ENCODE measurements around the gene CTU2. TPM values are rescaled to one million over a fixed set of nuclear protein-coding genes. Genes with fewer than 3 reads are reported as not detected.

Gene CTU2
- polyA plus RNA-seq, 5 donors: 7.9 to 19.2 (median 13.4) TPM

DNA sequence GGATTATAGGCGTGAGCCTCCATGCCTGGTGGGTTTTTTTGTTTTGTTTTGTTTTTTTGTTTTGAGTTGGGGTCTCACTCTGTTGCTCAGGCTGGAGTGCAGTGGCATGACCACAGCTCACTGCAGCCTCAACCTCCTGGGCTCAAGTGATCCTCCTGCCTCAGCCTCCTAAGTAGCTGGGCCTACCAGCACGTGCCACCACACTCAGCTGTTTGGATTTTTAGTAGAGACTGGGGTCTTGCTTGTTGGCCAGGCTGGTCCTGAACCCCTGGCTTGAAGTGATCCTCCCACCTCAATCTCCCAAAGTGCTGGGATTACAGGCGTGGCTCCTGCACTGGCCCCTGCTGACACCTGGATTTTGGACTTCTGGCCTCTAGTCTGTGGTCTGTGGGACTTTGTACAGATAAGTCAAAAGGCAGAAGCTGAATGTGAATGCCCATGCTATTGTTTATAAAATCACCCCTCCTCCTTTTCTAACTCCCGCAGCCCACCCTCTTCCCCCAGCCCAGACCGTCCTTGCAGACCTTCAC is 25.7 kb upstream of the CTU2 start:
- DNase-seq: no peak

GRCh38 chr16:88681084-88681680 is 25.1 kb upstream of the CTU2 start:
- DNase-seq: no peak

- DNase-seq: no peak
These were observed 24.4 kb upstream of the CTU2 start for GRCh38 chr16:88681709-88682451.

DNA sequence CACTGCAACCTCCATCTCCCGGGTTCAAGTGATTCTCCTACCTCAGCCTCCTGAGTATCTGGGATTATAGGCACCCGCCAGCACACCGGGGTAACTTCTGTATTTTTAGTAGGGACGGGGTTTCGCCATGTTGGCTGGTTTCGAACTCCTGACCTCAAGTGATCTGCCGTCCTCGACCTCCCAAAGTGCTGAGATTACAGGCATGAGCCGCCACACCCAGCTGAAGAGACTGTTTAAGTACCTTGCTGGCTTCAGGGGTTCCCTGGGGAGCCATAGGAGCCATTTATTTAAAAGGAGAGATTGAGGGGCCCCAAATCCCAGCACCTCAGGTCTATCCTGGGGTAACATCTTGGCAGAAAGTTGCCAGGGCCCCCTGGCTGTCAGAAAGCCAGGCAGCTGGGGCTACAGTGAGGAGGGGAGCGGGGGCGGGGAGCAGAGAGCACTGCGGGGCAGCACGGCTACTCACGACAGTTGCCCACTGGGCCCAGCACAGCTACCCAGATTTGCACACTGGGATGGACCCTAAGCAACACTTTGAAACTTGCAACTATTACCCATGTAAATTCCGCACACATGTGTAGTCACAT is 21.6 kb upstream of the CTU2 start:
- no peak for DNase-seq

DNA sequence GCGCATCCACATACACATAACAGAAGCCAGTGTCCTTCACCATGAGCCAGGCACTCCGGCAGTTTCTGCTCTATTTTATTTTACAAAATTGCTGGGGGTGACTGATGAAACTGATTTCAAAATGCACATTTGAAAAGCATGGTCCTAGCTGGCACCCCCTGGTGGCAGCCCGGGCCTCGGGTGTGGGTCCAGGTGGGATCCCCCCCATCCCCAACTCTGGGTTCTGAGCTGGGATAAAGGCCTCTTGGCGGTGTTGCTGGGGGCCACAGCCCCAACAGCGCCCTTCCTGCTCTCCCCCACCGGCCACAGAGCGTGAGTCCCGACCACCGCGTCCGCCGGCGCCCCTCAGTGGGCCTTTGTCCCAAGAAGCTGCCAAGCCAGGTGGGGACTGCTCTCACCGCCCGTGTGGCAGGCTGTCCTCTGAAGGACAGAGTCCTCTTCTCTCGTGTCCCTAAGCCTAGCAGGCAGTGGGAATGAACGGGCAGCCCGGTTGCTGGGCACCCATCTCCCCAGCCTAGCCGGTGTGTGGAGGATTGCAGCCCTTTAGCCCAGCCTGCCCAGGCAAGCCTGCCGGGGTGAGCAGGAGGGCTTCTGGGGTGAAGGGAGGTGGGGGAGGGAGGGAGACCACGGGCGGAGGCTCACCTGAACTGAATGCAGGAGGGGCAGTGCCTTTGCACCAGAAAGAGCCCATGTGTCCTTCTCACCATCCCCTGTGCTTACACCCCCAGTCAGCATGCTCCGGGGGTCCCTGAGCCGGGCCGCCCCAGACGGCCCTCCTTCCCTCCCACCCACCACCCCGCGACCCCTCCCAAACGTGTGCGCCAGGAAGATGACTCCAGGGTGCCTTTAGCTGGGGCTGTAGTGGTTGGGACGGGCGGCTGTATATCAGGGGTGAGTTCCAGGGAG is 20.9 kb upstream of the CTU2 start:
- no peak for DNase-seq

GRCh38 chr16:88686062-88686438 is 20.3 kb upstream of the CTU2 start:
- no peak for DNase-seq

GRCh38 chr16:88686439-88687253 is 19.7 kb upstream of the CTU2 start, which contains the start of gene SNAI3:
SNAI3 (minus strand) TSS chr16:88686507; CDS start chr16:88686406, 101 bp downstream.
- peak in 1 of 2 donors; percentile 53 for DNase-seq

GRCh38 chr16:88687254-88687576 is 19.1 kb upstream of the CTU2 start:
- DNase-seq: no peak

DNA sequence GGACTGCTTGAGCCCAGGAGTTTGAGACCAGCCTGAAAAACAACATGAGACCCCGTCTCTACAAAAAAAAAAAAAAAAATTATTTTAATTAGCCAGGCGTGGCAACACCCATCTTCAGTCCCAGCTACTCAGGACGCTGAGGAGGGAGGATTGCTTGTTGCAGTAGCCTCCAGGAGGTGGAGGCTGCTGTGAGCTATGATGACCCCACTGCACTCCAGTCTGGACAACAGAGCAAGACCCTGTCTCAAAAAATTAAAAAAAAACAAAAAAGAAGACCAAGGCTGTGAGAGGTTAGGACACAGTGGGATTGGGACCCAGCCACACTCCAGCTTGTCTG is 18.7 kb upstream of the CTU2 start:
- no peak for DNase-seq

DNA sequence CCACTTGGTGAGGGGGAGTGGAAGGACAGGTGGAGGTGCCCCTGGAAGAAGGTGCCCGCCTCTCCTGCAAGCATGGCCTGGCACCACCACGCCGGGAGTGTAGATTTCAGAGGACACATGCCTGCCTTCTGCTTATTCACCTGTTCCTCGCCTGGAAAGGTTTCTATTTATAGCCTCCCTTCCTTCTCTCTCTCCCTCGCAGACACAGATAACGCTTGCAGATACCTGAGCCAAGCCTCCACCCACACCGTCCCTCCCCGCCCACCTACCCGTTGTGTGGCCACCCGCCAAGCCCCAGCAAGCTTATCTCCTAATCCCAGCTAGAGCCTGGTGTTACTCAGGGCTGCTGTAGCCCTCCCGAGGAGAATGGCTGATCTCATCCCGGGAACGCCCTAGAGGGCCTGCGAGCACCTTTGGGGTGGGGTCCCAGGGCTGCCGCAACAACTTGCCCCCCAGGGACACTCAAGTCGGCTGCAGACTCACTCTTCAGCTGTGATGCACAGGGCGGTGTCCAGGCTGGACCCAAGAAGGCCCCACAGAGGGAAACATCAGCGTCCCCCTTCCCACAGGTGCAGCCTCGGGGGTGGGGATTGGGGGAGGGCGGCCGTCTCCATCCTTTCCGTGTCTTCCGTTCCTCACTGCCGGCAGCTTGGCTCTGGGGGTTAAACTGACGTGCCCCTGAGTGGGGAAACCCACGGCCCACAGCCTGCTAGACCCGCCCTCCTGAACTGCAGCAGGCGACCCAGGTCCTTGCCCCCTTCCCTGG is 18.1 kb upstream of the CTU2 start:
- no peak for DNase-seq

DNA sequence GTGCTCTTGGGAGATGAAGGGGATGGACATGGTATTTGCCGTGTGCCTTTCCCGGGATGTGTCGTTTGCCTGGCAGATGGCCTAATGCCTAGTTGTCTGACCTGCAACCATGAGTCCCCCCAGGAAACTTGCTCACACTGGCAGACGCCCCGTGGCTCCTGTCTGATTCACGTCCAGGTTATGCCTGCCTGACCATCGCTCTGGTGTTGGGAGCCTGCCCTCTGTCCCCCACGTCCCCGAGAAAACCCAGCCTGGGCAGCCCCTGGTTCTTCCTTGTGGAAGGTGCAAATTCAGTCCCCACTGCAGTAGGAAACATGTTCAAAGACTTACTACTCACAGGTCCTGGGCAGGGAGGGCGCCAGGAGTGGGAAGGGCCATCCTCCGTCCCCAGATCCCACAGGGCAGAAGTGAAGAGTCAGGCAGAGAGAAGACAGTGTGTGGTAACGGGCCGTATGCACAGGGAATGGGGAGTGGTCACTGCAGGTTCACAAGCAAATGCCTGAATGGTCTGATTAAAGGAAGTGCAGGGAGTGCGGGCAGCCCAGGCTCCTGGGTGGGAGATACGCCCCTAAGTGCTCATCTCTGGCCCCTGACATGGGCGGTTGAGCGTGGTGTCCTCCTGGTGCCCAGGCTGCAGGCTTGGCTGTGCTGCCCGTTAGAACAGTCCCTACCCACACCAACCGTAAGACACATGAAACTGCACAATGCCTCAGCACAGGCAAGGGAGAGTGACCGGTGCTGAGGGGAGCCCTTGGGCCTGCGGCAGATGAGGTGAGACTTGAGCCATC is 15.8 kb upstream of the CTU2 start:
- no peak for DNase-seq

- DNase-seq: no peak
These were observed 15.0 kb upstream of the CTU2 start for GRCh38 chr16:88691129-88691813.

DNA sequence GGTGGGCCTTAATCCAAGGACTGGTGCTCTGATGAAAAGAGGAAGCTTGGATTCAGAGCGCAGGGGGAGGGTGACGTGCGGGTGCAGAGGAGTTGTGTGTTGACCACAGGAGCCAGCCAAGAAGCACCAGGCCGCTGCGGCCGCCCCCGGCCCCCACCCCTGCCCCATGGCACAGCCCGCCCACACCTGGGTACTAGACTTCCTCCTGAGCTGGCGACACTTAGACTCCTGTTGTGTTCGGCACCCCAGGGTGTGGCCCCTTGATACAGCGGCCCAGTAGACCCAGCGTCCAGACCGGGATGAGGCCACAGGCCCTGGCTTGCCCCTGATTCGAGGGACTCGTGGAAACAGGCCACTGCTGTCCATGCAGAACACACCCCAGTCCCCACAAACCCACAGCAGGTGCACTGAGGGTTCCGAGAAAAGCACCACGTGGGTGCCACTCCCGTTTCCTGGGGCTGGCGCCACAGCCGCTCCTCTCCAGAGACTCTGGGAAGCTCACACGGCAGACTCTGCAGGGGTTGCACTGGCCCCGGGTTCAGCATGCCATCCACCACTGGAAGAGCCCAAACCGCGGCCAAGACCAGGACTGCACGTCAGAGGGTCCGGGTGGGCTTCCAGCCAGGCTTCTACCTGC is 14.3 kb upstream of the CTU2 start:
- no peak for DNase-seq

DNA sequence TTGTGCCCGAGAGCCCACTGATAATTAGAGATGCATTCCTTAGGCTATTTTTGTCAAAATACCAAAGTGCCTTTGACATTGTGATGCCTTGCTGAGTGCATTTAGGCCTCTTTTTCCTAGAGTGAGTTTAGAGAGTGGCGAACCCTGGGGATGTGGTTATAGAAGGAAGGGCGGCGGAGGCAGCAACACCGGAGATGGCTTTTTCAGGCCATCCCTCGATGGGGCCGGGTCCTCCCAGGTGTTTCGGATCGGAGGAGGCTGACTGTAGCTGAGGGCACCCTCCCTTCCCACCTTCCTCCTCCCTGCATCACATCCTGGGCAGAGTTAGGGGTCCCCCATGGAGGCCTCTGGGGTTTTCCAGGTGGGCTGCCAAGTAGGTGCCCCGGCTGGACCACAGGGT is 13.4 kb upstream of the CTU2 start:
- no peak for DNase-seq

- DNase-seq: no peak
These were observed 12.7 kb upstream of the CTU2 start for GRCh38 chr16:88693420-88694177.

GRCh38 chr16:88694221-88695087 is 11.8 kb upstream of the CTU2 start:
- DNase-seq: no peak

GRCh38 chr16:88695218-88695617 is 11.1 kb upstream of the CTU2 start:
- no peak for DNase-seq

All from right lung (tissue), 5 donors.